HFF-Myc (cell line): ENCODE data around the gene ELOVL6.
"Not testable (repeated sequence)": the region's sequence is repeated elsewhere in the genome, so short reads cannot be mapped to it uniquely, and the experiment has no call there.

Experiments
- DNase-seq: peaks from one replicate; pipeline ENCODE4 v3.0.0-alpha.2; 2011; ENCODE audit warnings: low read depth; ENCODE audit errors: extremely low read depth
- H3K4me3 ChIP-seq: replicated peaks from 2 replicates; pipeline ENCODE4 v1.5.1; 2011; ENCODE audit warnings: low read depth, mild to moderate bottlenecking, control low read depth, low read length
- TF ChIP-seq, protein P1 (sequence below): IDR thresholded peaks from 2 replicates; pipeline ENCODE4 v1.5.1; 2012; ENCODE audit warnings: mild to moderate bottlenecking, low read depth, low read length, control low read depth; ENCODE audit errors: missing control alignments

ELOVL6 gene

DNA sequence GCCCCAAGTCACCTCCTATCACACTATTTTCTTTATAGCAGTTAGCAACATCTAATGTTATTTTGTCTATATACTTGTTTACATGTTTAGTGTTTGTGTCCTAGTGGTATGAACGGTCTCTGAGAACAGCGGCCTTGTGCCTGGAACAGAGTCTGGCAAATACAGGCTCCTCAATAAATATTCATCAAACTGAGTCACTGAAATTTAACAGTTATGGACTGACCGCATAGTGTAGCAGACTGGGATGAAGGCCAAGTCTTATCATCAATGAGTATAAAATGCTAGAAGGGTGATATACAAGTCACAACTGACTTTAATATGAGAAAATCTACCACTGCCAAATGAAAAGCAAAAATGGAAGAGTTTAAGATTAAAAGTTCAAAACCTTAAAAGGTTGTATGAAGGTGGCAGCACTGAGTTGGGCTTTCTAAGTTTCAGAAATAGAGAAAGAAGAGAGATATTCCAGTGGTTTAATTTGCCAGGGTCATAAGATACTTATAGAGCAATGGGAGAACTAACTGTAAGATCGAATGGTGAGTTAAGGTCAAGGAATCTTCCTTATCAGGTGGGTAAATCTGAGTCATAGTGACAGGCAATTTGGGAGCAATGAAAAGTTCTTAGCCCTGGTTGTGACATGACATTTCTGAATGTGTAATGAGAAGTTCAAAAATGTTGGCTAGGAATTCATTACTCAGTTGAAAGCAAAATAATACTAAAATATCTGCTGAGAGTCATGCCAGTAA is 34.9 kb downstream of the ELOVL6 start:
- DNase-seq = no peak
- no peak overlapping the region for H3K4me3 ChIP-seq
- TF ChIP-seq, protein P1, sequence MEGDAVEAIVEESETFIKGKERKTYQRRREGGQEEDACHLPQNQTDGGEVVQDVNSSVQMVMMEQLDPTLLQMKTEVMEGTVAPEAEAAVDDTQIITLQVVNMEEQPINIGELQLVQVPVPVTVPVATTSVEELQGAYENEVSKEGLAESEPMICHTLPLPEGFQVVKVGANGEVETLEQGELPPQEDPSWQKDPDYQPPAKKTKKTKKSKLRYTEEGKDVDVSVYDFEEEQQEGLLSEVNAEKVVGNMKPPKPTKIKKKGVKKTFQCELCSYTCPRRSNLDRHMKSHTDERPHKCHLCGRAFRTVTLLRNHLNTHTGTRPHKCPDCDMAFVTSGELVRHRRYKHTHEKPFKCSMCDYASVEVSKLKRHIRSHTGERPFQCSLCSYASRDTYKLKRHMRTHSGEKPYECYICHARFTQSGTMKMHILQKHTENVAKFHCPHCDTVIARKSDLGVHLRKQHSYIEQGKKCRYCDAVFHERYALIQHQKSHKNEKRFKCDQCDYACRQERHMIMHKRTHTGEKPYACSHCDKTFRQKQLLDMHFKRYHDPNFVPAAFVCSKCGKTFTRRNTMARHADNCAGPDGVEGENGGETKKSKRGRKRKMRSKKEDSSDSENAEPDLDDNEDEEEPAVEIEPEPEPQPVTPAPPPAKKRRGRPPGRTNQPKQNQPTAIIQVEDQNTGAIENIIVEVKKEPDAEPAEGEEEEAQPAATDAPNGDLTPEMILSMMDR = no peak

DNA sequence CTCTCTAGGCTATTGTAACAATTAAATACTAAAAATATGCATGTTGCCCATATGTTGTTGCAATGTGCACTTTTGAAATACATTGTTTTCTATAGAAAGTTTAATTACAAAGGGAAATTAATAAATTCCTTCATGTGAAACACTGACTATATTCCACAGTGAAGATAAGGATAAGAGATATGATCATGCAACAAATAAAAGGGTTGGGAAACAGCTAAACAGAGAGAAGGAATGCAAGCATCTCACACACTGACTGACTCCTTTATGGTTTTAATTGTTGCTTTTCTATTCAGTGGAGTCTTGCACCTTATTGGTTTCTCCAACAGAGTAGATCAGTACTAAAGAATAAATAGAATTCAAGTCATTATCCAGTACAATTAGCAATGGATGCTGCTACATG is 37.8 kb downstream of the ELOVL6 start:
- DNase-seq = no peak
- TF ChIP-seq, protein P1 = no peak

DNA sequence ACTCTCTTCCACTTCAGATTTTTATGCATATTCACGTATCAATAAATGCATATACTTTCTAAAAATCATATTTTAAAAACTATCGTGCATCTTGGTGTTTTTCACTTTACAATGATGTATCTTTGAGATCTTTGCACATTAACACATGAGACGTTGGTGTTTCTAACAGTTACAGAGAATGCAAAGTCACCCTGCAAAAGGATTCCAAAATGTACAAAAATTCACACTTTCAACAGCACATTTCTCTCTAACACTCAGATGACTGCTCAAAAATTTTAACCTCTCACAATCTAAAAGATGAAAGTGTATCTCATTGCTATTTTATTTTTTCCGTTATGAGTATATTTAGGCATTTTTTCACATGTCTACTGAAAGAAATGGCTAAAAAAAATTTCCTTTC is 38.9 kb downstream of the ELOVL6 start:
- H3K4me3 ChIP-seq = no peak overlapping the region
- DNase-seq = no peak
- TF ChIP-seq, protein P1 = no peak

More for the DNA sequence above, 37.8 kb downstream of the ELOVL6 start:
- H3K4me3 ChIP-seq = no peak overlapping the region

- DNase-seq = no peak
- H3K4me3 ChIP-seq = no peak overlapping the region
- TF ChIP-seq, protein P1 = no peak
Observed at GRCh38 chr4:110157580-110157979, 40.8 kb downstream of the ELOVL6 start.

GRCh38 chr4:110157166-110157565 is 41.2 kb downstream of the ELOVL6 start:
- not testable (repeated sequence) for DNase-seq

GRCh38 chr4:110156442-110156841 is 42.0 kb downstream of the ELOVL6 start:
- TF ChIP-seq, protein P1 = no peak
- H3K4me3 ChIP-seq = no peak overlapping the region
- DNase-seq = no peak

More at GRCh38 chr4:110157166-110157565, 41.2 kb downstream of the ELOVL6 start:
- not testable (repeated sequence) for H3K4me3 ChIP-seq

DNA sequence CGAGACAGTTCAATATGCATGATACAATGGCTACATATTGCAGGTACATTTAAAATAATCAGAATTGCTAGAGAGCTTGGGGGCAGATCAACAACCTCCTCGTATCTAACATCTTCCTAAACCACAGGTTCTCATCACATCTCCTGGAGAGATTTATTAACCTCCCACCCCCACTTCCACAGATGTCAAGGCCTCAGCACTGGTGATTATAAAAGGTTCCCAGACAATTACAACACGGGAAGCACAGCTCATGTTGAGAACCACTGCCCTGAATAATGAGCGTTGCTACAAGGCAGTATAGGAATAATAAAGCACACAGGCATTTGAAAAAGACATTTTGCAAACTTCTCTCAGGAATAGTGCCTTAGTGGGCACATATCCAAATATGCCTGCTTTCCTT is 42.8 kb downstream of the ELOVL6 start:
- no peak overlapping the region for H3K4me3 ChIP-seq
- TF ChIP-seq, protein P1 = no peak
- no peak for DNase-seq
